ENCODE results near the gene ORAI1. TPM values are rescaled to one million over a fixed set of nuclear protein-coding genes. Genes with fewer than 3 reads are reported as not detected.

Gene ORAI1
- total and polyA plus RNA-seq, 2 of the 13 experiments (the other 11 are each of a cell fraction or from before 2014, with no cell fraction given): 9.2 to 17.2 TPM

GRCh38 chr12:121592320-121592719 lies 34.0 kb upstream of the ORAI1 start:
- Histone ChIP-seq H3K9ac (ENCODE audit: insufficient read depth, low read depth, low read length) (no peak overlapping the region), H3K36me3 (replicated peaks in 1 of 2; ENCODE audit: control insufficient read depth in 1 of 2, insufficient read depth in 2 of 2, low read length in 2 of 2) (no peaks in the 10 kb centered on the region), H3K79me2 (ENCODE audit: insufficient read depth, low read length) (no peaks in the 10 kb centered on the region), H3K4me2 (ENCODE audit: low read depth, low read length) (no peak overlapping the region), H3K27me3 (ENCODE audit: control insufficient read depth in 1 of 2, insufficient read depth in 2 of 2, low read length in 2 of 2) (no peaks in the 10 kb centered on the region), H3K4me3 (replicated peaks in 1 of 3; ENCODE audit: insufficient read depth in 1 of 3, low read depth in 2 of 3, low read length in 3 of 3) (no peak overlapping the region), H2AFZ (ENCODE audit: low read length) (no peak overlapping the region), H3K27ac (ENCODE audit: extremely low read length, insufficient read depth, low read length) (peak overlapping the region; percentile 15), H3K9me3 (ENCODE audit: low read length) (no peaks in the 10 kb centered on the region), H4K20me1 (ENCODE audit: insufficient read depth, low read length) (no peaks in the 10 kb centered on the region), H3K4me1 (ENCODE audit: insufficient read depth, low read length) (peaks cover 31% of the 10 kb centered on the region)
- intact Hi-C loops (cut with micrococcal nuclease; ENCODE audit: unreplicated experiment): no loop called here
- 26% methylated on average over 4 of the region's 4 CpGs for WGBS (ENCODE audit: low lambda C conversion rate)
- in situ Hi-C loops (cut with HindIII; ENCODE audit: extremely low pct_ligation_motif_present, low pct_unique_long_range_greater_than_20kb): no loop called here
- DNase-seq (ENCODE audit: low spot score): no peak
- FAIRE-seq: no peak
- no TSS peak for BruUV-seq (replicated peaks)
- POLR2A ChIA-PET: no interaction called here
- peak; percentile 45 for ATAC-seq
- TF ChIP-seq AHR (CRISPR knock-in tag; IDR thresholded peaks at IDR 0.05) (no peak), ZNF567 (CRISPR knock-in tag; IDR thresholded peaks at IDR 0.05; ENCODE audit: borderline replicate concordance) (no peak), NCOA5 (CRISPR knock-in tag; IDR thresholded peaks at IDR 0.05) (no peak), CENPBD1 (CRISPR knock-in tag; IDR thresholded peaks at IDR 0.05; ENCODE audit: borderline replicate concordance, low read depth) (no peak), SP1 (IDR thresholded peaks at IDR 0.05) (no peak), SP1 (CRISPR knock-in tag; IDR thresholded peaks at IDR 0.05) (no peak), HIC2 (CRISPR knock-in tag; IDR thresholded peaks at IDR 0.05; ENCODE audit: low read depth) (no peak), ZFYVE20 (CRISPR knock-in tag; IDR thresholded peaks at IDR 0.05; ENCODE audit: borderline replicate concordance, low read depth) (no peak), ZBTB43 (CRISPR knock-in tag; conservative IDR thresholded peaks at IDR 0.05) (no peak), ETV6 (CRISPR knock-in tag; conservative IDR thresholded peaks at IDR 0.05) (no peak), PAXIP1 (CRISPR knock-in tag; conservative IDR thresholded peaks at IDR 0.05) (no peak), CENPX (CRISPR knock-in tag; IDR thresholded peaks at IDR 0.05) (no peak), REL (CRISPR knock-in tag; conservative IDR thresholded peaks at IDR 0.05) (no peak), NBN (conservative IDR thresholded peaks at IDR 0.05) (no peak), CREBL2 (CRISPR knock-in tag; IDR thresholded peaks at IDR 0.05; ENCODE audit: borderline replicate concordance) (no peak), ZNF674 (CRISPR knock-in tag; IDR thresholded peaks at IDR 0.05; ENCODE audit: low read depth) (no peak)
- CTCF ChIA-PET (ENCODE audit: low intra/inter-chr PET ratio, low total read pairs): no interaction called here
